Bronchial epithelial cell (primary cell): ENCODE data around the gene BACE1-AS. TPM values are rescaled to one million over a fixed set of nuclear protein-coding genes. Genes with fewer than 3 reads are reported as not detected.
A peak's percentile ranks its signal among the peaks of the same experiment; 100 is the strongest.

Experiments
- DNase-seq: peaks from one replicate; pipeline ENCODE4 v3.0.0-alpha.2; 2010; ENCODE audit warnings: low read depth
- FAIRE-seq: peaks from 2 replicates; lab custom pipeline; 2011; peaks lifted over from hg19 to GRCh38; lab: Jason Lieb, UNC
- H3K27me3 ChIP-seq: 2 replicates; pipeline ENCODE4 v1.5.1; 2011; ENCODE audit warnings: low read length; ENCODE audit not compliant: control insufficient read depth, insufficient read depth
- H3K36me3 ChIP-seq: 2 replicates; pipeline ENCODE4 v1.5.1; 2011; ENCODE audit warnings: low read length; ENCODE audit not compliant: control insufficient read depth, insufficient read depth
- H3K4me3 ChIP-seq: 2 replicates; pipeline ENCODE4 v1.5.1; 2011; ENCODE audit warnings: mild to moderate bottlenecking, low read depth, low read length, control low read depth
- CTCF ChIP-seq: IDR thresholded peaks from 2 replicates; pipeline ENCODE4 v1.5.1; 2011; ENCODE audit warnings: mild to moderate bottlenecking, moderate library complexity, low read length, control low read depth, inconsistent platforms; ENCODE audit not compliant: insufficient read depth, severe bottlenecking
- total RNA-seq: library from RNA; depleted of rRNA; stranded (reverse); fragments of >200 nt; gene quantifications from 2 replicates; pipeline ENCODE4 v1.2.1, GENCODE V29; 2014

The BACE1-AS gene
- total RNA-seq, 1 donor from 2014 or later: 1.1 TPM

GRCh38 chr11:117284053-117284452 lies 7.1 kb upstream of the BACE1-AS start:
- H3K36me3 ChIP-seq: peaks cover 8% of the 10 kb centered on the region
- FAIRE-seq (no peak), DNase-seq (no peak)
- no peaks in the 10 kb centered on the region for H3K27me3 ChIP-seq
- no peak overlapping the region for H3K4me3 ChIP-seq
- no peak for TF ChIP-seq CTCF

- Histone ChIP-seq H3K4me3 (no peak overlapping the region), H3K36me3 (peaks cover 15% of the 10 kb centered on the region), H3K27me3 (no peaks in the 10 kb centered on the region)
- TF ChIP-seq CTCF: no peak
- no peak for DNase-seq
- FAIRE-seq: no peak
Observed at GRCh38 chr11:117286588-117286987, 4.6 kb upstream of the BACE1-AS start.

GRCh38 chr11:117287668-117288067 lies 3.5 kb upstream of the BACE1-AS start:
- Histone ChIP-seq H3K36me3 (peaks cover 12% of the 10 kb centered on the region), H3K27me3 (no peaks in the 10 kb centered on the region), H3K4me3 (no peak overlapping the region)
- no peak for TF ChIP-seq CTCF
- DNase-seq (no peak), FAIRE-seq (no peak)

- Histone ChIP-seq H3K4me3 (no peak overlapping the region), H3K27me3 (no peaks in the 10 kb centered on the region), H3K36me3 (peaks cover 11% of the 10 kb centered on the region)
- TF ChIP-seq CTCF: no peak
- peak; percentile 7 for FAIRE-seq
- DNase-seq: no peak
Observed at GRCh38 chr11:117289795-117290194, 1.4 kb upstream of the BACE1-AS start.

- TF ChIP-seq CTCF: no peak
- Histone ChIP-seq H3K27me3 (no peaks in the 10 kb centered on the region), H3K36me3 (peaks cover 11% of the 10 kb centered on the region), H3K4me3 (no peak overlapping the region)
- DNase-seq (no peak), FAIRE-seq (no peak)
Observed at GRCh38 chr11:117292616-117293015, 1.5 kb downstream of the BACE1-AS start.

- Histone ChIP-seq H3K27me3 (no peaks in the 10 kb centered on the region), H3K4me3 (no peak overlapping the region), H3K36me3 (peaks cover 6% of the 10 kb centered on the region)
- DNase-seq (no peak), FAIRE-seq (no peak)
- TF ChIP-seq CTCF: no peak
Observed at GRCh38 chr11:117295438-117296137, 4.4 kb downstream of the BACE1-AS start.
